ENCODE results near the gene EXOC4.

GRCh38 chr7:133778472-133778871, 525.6 kb downstream of the EXOC4 start:
- no peak for TF ChIP-seq CTCF (IDR thresholded peaks at IDR 0.05)
- TF ChIP-seq POLR2A (IDR thresholded peaks at IDR 0.05), result no peak

Measured in lower leg skin (tissue), 3 donors.